HG03175 (cell line): ENCODE data around the gene FOXC1.

Experiments
- ATAC-seq: cut with Tn5 transposase; IDR thresholded peaks from one replicate; pipeline ENCODE4 v1.9.1; 2021; ENCODE audit warnings: mild to moderate bottlenecking, moderate library complexity; ENCODE audit not compliant: unreplicated experiment

FOXC1 gene

GRCh38 chr6:1598886-1599285, 10.8 kb upstream of the FOXC1 start:
- ATAC-seq = no peak

DNA sequence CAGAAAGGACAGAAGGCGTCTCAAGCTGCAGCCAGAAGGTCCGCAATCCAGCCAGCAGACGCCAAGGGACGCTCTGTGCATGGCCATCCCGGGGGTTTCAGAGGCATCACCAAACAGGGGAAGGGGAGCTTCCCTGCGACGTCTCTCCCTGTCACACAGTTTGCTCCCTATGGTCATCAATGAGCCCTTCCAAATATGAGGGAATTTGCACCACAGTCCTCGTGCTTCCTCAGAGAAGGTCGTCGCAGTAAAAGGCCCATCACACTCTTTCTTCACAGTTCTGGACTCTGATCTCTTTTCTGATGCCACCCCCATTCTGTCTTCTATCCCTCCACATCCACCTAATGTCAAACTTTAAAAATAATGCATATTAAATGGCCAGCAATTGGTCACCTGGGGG, 10.2 kb upstream of the FOXC1 start:
- no peak for ATAC-seq

DNA sequence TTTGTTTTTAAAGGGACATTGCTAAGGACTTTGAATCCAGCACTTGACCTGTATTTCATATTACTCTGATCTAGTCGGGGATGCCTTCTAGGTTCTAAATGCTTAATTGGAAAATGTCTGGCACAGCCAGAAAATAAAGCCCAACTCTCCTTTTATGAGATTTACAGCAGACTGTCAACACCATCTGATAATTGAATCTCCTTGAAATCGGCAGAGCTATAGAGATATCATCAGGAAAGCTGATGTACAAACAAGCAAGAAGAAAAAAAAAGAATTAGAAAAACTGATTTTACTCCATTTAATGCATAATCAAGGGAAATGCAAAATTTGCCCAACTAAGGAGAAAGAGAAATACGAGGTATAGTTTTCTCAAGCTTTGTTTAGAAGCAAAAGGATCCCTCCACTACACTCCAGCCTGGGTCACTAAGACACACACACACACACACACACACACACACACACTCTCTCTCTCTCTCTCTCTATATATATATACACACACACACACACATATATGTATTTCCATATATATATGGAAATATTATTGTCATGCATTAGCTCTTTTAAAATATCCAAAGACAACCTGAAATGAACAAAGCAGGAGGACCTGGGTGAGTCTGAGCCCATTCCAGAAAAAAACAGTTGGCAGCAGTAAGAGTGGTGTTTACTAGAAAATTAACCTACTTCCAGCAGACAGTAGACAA, 9.5 kb upstream of the FOXC1 start:
- ATAC-seq = no peak

- ATAC-seq = no peak
Measured at GRCh38 chr6:1600764-1601157, 9.0 kb upstream of the FOXC1 start.

GRCh38 chr6:1601158-1602048, 8.3 kb upstream of the FOXC1 start:
- ATAC-seq = no peak

- ATAC-seq = no peak
Measured at GRCh38 chr6:1602049-1602713, 7.5 kb upstream of the FOXC1 start.

DNA sequence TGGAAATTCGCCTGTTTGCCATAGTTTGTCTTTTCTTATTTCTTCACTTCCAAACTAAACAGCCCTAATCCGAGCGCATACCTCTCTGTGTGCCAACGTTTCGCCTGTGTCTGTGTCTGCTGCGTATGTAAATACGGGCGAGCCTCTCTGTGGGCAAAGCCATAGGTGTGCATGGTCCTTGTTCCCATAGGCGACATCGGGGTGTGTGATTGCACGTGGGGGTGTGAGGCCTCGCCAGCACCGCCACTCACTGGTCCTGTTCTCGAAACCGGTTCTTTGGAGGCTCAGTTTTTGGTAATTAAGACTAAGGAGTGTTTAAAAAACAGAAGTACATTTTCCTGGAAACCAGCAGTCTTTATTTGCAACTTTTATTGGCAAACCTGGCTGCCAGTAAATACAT, 6.0 kb upstream of the FOXC1 start:
- no peak for ATAC-seq

GRCh38 chr6:1604158-1605003, 5.3 kb upstream of the FOXC1 start:
- no peak for ATAC-seq

DNA sequence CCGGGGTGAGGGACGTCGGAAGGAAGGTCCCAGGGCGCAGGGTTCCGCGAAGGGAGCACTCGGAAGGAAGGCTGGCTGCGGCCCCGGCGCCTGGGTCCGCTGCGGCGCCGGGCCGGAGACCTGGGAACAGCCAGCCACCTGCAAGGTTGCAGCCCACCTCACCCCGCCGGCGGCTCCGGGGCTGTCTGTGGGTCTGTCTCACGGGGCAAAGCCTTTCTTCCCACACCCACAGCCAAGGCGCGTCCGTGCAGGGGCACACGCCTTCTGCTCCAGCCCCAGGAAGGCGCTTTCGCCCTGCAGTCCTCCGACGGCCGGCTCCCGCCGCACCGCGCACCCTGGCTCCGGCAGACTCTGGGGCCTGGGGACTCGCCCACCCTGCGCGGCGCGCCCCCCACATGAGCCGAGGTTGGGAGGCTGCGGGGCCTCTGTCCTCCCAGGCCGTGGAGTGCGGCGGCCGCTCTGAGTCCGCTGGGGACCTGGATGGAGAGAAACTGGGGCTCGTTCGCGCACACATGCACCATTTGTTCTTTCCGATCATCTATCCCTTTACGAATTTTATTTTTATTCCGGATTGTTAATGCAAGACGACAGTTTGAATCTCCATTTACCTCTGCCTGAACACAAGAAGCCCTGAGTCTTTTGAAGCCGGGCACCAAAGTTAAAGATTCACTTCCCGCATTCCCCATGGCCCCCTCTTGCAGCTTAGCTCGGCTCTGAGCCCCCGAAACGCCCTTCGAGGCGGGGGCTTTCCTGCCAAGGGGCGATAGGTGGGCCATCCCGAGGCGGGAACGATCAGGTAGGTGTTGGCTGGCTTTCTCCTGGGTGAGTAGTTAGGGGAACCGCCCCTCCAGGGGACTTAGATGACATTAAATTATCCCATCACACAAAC, 4.5 kb upstream of the FOXC1 start:
- no peak for ATAC-seq

DNA sequence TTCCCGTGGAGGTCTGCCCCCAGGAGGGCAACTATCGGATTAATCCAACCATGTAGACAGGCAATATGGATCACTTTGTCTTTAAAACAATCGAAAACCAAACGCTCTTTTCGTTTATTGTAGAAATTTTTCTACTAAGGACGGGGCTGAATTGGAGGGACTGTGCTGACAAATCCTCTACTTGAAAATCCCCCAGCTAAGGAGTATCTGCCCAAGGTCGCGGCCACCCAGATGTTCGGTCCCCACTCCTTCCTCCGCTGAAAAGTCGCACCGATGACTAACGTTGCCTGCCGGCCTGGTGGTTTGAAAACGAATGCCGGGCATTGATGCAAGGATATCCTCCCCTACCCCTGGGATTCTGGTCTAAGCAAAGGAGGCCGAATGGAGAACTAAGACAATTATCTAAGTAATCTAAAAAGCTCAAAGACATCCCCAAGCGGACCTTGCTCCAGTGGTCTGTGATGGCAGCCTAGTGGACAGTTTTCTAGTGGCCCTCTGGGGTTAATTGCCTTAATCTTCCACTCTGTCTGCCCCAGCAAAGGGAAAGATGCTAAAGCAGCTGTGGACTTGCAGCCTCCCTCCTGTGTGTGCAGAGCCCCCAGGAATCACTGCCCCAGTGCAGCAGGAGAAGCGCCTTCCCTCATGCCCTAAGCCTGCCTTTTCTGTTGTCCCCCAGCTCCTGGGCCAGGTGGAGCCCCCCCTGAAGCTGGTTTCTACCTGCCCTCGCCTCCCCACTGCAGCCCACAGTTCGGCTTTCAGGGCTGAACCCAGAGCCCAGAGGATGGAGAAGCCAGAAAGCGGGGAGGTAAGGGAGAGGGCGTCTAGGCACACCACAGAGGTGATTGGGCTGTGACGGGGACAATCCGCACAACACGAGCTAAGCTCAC, 3.6 kb upstream of the FOXC1 start:
- ATAC-seq = no peak

DNA sequence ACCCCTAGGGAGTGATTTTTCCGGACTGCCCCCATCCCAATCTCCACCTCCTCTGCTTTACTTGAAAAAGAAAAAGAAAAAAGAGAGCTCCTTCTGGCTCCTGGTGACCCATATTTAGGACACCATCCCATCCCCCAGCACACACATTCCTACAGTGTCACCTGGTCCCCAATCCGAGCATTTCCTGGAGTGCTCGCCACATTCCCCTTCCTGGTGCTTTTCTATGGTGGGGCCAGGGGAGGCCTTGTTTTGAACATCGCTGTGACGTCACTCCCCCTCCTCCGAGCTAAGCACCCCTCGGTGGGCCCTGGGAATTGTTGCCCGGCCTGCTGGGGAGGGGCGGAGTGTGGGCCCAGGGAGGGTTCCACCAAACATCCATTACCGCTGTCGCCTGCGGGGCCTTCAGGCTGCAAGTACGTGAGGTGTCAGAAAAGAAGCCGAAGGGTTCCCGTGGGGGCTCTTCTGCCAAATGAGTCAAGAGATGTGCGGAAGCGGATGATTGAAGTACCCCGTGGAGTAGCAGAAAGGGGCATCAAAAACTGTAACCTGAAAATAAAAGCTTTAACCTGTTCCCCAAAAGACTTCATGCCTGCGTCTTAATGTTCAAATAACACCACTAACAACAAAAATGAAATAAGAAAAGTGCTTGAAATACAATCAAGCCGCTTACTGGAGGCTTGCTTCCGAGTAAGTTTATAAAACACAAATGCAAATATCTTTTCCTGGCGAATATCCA, 2.8 kb upstream of the FOXC1 start:
- ATAC-seq = no peak

GRCh38 chr6:1607516-1608221, 2.0 kb upstream of the FOXC1 start:
- ATAC-seq = no peak

DNA sequence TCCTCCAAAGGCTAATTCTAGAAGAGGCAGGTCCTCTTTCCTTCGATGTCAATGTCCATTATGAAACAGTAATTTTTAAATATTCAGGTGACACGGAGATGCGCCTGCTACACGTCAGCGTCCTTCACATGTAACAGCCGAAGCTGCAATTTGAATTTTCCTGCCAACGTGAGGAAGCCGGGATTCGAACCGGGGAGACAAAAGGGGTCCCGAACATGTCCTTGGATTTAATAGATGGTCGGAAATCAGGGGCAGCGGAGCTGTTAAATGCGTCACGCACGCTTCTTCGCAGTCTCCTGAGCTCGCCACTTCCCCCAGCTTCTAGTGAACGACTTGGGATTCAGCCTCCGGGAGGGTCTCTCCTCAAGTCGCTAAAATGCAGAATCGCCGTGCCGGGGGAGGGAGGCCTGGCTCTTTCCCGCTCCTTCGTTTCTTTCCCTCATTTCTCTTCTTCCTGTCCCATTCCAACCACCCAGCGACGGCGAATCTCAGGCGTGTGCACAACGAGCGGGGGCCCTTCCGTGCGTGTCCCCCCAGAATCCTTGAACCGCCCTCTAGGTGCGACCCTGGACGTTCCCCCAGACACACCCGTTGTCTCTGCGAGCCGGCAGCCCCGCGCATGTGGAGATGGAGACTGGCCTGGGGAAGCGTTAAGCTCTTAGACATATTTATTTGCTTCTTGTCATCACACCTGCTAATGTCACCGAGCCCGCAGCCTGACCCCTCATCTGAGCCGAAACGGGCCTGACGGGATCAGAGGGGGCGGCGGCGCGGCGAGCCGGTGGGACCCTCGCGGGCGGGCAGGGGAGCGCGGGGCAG, 1.3 kb upstream of the FOXC1 start:
- ATAC-seq = no peak

- no peak for ATAC-seq
Measured at GRCh38 chr6:1609041-1609647, 571 bp upstream of the FOXC1 start.

DNA sequence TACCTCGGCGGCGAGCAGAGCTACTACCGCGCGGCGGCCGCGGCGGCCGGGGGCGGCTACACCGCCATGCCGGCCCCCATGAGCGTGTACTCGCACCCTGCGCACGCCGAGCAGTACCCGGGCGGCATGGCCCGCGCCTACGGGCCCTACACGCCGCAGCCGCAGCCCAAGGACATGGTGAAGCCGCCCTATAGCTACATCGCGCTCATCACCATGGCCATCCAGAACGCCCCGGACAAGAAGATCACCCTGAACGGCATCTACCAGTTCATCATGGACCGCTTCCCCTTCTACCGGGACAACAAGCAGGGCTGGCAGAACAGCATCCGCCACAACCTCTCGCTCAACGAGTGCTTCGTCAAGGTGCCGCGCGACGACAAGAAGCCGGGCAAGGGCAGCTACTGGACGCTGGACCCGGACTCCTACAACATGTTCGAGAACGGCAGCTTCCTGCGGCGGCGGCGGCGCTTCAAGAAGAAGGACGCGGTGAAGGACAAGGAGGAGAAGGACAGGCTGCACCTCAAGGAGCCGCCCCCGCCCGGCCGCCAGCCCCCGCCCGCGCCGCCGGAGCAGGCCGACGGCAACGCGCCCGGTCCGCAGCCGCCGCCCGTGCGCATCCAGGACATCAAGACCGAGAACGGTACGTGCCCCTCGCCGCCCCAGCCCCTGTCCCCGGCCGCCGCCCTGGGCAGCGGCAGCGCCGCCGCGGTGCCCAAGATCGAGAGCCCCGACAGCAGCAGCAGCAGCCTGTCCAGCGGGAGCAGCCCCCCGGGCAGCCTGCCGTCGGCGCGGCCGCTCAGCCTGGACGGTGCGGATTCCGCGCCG, 994 bp downstream of the FOXC1 start:
- ATAC-seq = no peak

- no peak for ATAC-seq
Measured at GRCh38 chr6:1611322-1611571, 1.5 kb downstream of the FOXC1 start.
